GM23338 (cell line): ENCODE data around the gene LHX3. TPM values are rescaled to one million over a fixed set of nuclear protein-coding genes. Genes with fewer than 3 reads are reported as not detected.

Source experiments
- ATAC-seq: fragments of 200-7000 bp; cut with Tn5 transposase; 3 replicates; pipeline ENCODE4 v1.9.1; 2020
- DNase-seq: peaks from one replicate; pipeline ENCODE4 v3.0.0-alpha.2; 2015; ENCODE audit warnings: low spot score
- H2AFZ ChIP-seq: fragments of 200-600 bp; sonication (generic); 2 replicates; pipeline ENCODE4 v1.8.0; 2016; ENCODE audit warnings: antibody characterized with exemption, mild to moderate bottlenecking, moderate library complexity
- H3F3A ChIP-seq: fragments of 200-600 bp; sonication (generic); replicated peaks from 2 replicates; pipeline ENCODE4 v1.8.0; 2017; ENCODE audit warnings: antibody characterized with exemption, mixed run types, low read depth
- H3K27ac ChIP-seq: fragments of 200-600 bp; sonication (generic); 2 replicates; pipeline ENCODE4 v1.6.1; 2016; ENCODE audit warnings: low read depth
- H3K27me3 ChIP-seq: fragments of 200-600 bp; sonication (generic); 2 replicates; pipeline ENCODE4 v1.8.0; 2016; ENCODE audit warnings: mild to moderate bottlenecking, mixed run types, moderate library complexity; ENCODE audit not compliant: insufficient read depth
- H3K36me3 ChIP-seq: fragments of 200-600 bp; sonication (generic); 2 replicates; pipeline ENCODE4 v1.8.0; 2016; ENCODE audit warnings: mild to moderate bottlenecking; ENCODE audit not compliant: insufficient read depth
- H3K4me1 ChIP-seq: fragments of 200-600 bp; sonication (generic); 2 replicates; pipeline ENCODE4 v1.8.0; 2016; ENCODE audit warnings: mild to moderate bottlenecking, moderate library complexity; ENCODE audit not compliant: insufficient read depth
- H3K4me2 ChIP-seq: fragments of 200-600 bp; sonication (generic); 2 replicates; pipeline ENCODE4 v1.7.1; 2017; ENCODE audit warnings: mixed run types
- H3K4me3 ChIP-seq: fragments of 200-600 bp; sonication (generic); 2 replicates; pipeline ENCODE4 v1.6.1; 2016; ENCODE audit warnings: mixed run types
- H3K79me2 ChIP-seq: fragments of 200-600 bp; sonication (generic); replicated peaks from 2 replicates; pipeline ENCODE4 v1.8.0; 2017; ENCODE audit warnings: mild to moderate bottlenecking; ENCODE audit not compliant: insufficient read depth
- H3K9me2 ChIP-seq: fragments of 200-600 bp; sonication (generic); 2 replicates; pipeline ENCODE4 v1.8.0; 2017; ENCODE audit not compliant: insufficient read depth
- H4K20me1 ChIP-seq: fragments of 200-600 bp; sonication (generic); replicated peaks from 2 replicates; pipeline ENCODE4 v1.8.0; 2017; ENCODE audit warnings: mild to moderate bottlenecking; ENCODE audit not compliant: insufficient read depth
- H3K27ac Mint-ChIP-seq: 2 replicates; pipeline ENCODE4 v1.8.0; 2020; ENCODE audit warnings: inconsistent platforms, mild to moderate bottlenecking, moderate library complexity, mixed read lengths
- H3K27me3 Mint-ChIP-seq: 3 replicates; pipeline ENCODE4 v1.8.0; 2022; ENCODE audit warnings: low read depth, mild to moderate bottlenecking, moderate library complexity, mixed read lengths, inconsistent platforms; ENCODE audit not compliant: insufficient read depth, poor library complexity
- H3K36me3 Mint-ChIP-seq: 3 replicates; pipeline ENCODE4 v1.8.0; 2021; ENCODE audit warnings: low read depth, mild to moderate bottlenecking, inconsistent platforms, moderate library complexity, mixed read lengths
- H3K4me1 Mint-ChIP-seq: 3 replicates; pipeline ENCODE4 v1.8.0; 2020; ENCODE audit warnings: mild to moderate bottlenecking, inconsistent platforms, mixed read lengths
- H3K4me3 Mint-ChIP-seq: 3 replicates; pipeline ENCODE4 v1.8.0; 2021; ENCODE audit warnings: moderate library complexity, mild to moderate bottlenecking, inconsistent platforms, mixed read lengths
- H3K9me3 Mint-ChIP-seq: 3 replicates; pipeline ENCODE4 v1.8.0; 2020; ENCODE audit warnings: moderate library complexity, mild to moderate bottlenecking, inconsistent platforms, mixed read lengths
- CREB1 ChIP-seq: fragments of 250-450 bp; sonication (Bioruptor Pico); IDR thresholded peaks from 2 replicates; pipeline ENCODE4 v1.5.0; 2020; ENCODE audit warnings: low read depth, mild to moderate bottlenecking, moderate library complexity
- ETS1 ChIP-seq: IDR thresholded peaks from 2 replicates; pipeline ENCODE4 v1.6.1; 2016; ENCODE audit warnings: antibody characterized with exemption
- EZH2 ChIP-seq: fragments of 200-600 bp; sonication (generic); IDR thresholded peaks from one replicate; pipeline ENCODE4 v1.8.0; 2017; ENCODE audit warnings: antibody characterized with exemption, mild to moderate bottlenecking, low read depth; ENCODE audit not compliant: unreplicated experiment
- EZH2phosphoT487 ChIP-seq: fragments of 200-600 bp; sonication (generic); IDR thresholded peaks from one replicate; pipeline ENCODE4 v1.8.1; 2018; ENCODE audit warnings: antibody characterized with exemption; ENCODE audit not compliant: unreplicated experiment
- JUNB ChIP-seq: IDR thresholded peaks from one replicate; pipeline ENCODE4 v1.6.1; 2016; ENCODE audit warnings: antibody characterized with exemption; ENCODE audit not compliant: unreplicated experiment
- NANOG ChIP-seq: IDR thresholded peaks from 2 replicates; pipeline ENCODE4 v1.6.1; 2016; ENCODE audit warnings: antibody characterized with exemption, borderline replicate concordance
- POLR2AphosphoS5 ChIP-seq: IDR thresholded peaks from 2 replicates; pipeline ENCODE4 v1.6.1; 2016; ENCODE audit warnings: antibody characterized with exemption, low read depth
- REST ChIP-seq: IDR thresholded peaks from one replicate; pipeline ENCODE4 v1.6.1; 2018; ENCODE audit warnings: antibody characterized with exemption; ENCODE audit not compliant: unreplicated experiment
- STAT1 ChIP-seq: IDR thresholded peaks from one replicate; pipeline ENCODE4 v1.6.1; 2016; ENCODE audit warnings: antibody characterized with exemption; ENCODE audit not compliant: unreplicated experiment
- ZNF114 ChIP-seq: fragments of 250-450 bp; sonication (Bioruptor Pico); IDR thresholded peaks from 2 replicates; pipeline ENCODE4 v1.5.0; 2020; ENCODE audit warnings: mild to moderate bottlenecking, moderate library complexity
- ZNF331 ChIP-seq: fragments of 250-450 bp; sonication (Bioruptor Pico); IDR thresholded peaks from 2 replicates; pipeline ENCODE4 v1.5.0; 2020; ENCODE audit warnings: low read depth, mild to moderate bottlenecking, moderate library complexity
- polyA plus RNA-seq: library from polyadenylated mRNA; unstranded; fragments of >200 nt; fragmentation: Nextera tagmentation; extraction: Ambion mirVana; gene quantifications from 2 replicates; pipeline ENCODE4 v1.2.1, GENCODE V29; 2016
- total RNA-seq: library from RNA; depleted of rRNA; stranded (reverse); fragments of >200 nt; shearing (Covaris generic); gene quantifications from 2 replicates; pipeline ENCODE4 v1.2.3, GENCODE V29; 2014
- TF ChIP-seq, protein P1 (sequence below), 2 experiments: fragments of 200-600 bp in 1 of 2; sonication (generic) in 1 of 2; conservative IDR thresholded peaks; 2 replicates each; pipeline versions ENCODE4 v1.5.1 to v1.6.1; 2016 to 2017; ENCODE audit warnings: antibody characterized with exemption in 2 of 2, low read depth in 2 of 2, mild to moderate bottlenecking in 2 of 2, moderate library complexity in 1 of 2

Gene LHX3
- total and polyA plus RNA-seq, 2 experiments from 2014 or later, result 0.08 TPM; not detected in 1

GRCh38 chr9:136222166-136222905, 17.4 kb upstream of the LHX3 start (continued):
- no peak for TF ChIP-seq JUNB
- TF ChIP-seq POLR2AphosphoS5, result no peak
- no peak for TF ChIP-seq ETS1
- no peak for TF ChIP-seq ZNF331 (CRISPR knock-in tag)
- no peak for TF ChIP-seq STAT1
- no peak for TF ChIP-seq CREB1 (CRISPR knock-in tag)
- TF ChIP-seq EZH2, result no peak

DNA sequence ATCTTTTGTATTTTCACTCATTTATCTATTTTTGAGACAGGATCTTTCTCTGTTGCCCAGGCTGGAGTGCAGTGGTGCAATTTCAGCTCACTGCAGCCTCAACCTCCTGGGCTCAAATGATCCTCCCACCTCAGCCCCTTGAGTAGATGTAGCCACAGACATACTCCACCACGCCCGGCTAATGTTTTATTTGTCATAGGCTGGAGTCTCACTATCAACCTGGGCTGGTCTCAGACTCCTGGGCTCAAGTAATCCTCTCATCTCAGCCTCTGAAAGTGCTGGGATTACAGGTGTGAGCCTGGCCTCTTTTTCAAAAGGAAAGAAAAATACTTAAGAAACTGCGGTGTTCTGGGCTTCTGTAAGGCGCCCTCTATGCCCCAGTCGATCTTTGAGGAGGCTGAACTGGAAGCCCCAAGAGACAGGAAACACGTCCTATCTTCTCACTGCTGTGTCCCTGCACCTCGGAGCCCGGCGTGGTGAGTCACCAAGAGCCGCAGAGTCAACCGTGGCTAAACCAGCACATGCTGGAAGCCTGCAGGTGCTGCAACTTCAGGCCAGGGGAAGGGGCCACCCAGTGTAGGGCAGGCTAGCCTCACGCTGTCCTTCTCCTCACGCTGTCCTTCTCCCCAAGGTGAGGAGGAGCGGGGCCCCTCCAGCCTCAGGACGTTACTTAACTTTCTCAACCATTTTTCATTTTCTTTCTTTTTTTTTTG, 15.2 kb upstream of the LHX3 start:
- H3F3A ChIP-seq, result no peaks in the 10 kb centered on the region
- DNase-seq (no peak), ATAC-seq (no peak)
- H3K27ac Mint-ChIP-seq, result no peak overlapping the region
- H3K9me3 Mint-ChIP-seq, result no peaks in the 10 kb centered on the region
- H3K36me3 Mint-ChIP-seq, result peaks cover 40% of the 10 kb centered on the region
- H3K9me2 ChIP-seq, result no peaks in the 10 kb centered on the region
- no peak overlapping the region for H3K4me3 ChIP-seq
- H2AFZ ChIP-seq, result no peak overlapping the region
- H3K27ac ChIP-seq, result no peak overlapping the region; the same call in 1 of the 2 replicates
- H3K36me3 ChIP-seq, result 0 out of 2 replicates have a peak, but pooled peaks cover 2% of the 10 kb centered on the region
- peaks cover 4% of the 10 kb centered on the region for H4K20me1 ChIP-seq
- H3K79me2 ChIP-seq, result peaks cover 40% of the 10 kb centered on the region
- no peak overlapping the region for H3K4me2 ChIP-seq
- H3K4me3 Mint-ChIP-seq, result no peak overlapping the region
- H3K27me3 ChIP-seq, result no peaks in the 10 kb centered on the region
- H3K4me1 Mint-ChIP-seq, result peaks cover 2% of the 10 kb centered on the region
- peaks cover 2% of the 10 kb centered on the region for H3K27me3 Mint-ChIP-seq
- H3K4me1 ChIP-seq, result no peaks in the 10 kb centered on the region
- no peak for TF ChIP-seq EZH2
- no peak for TF ChIP-seq EZH2phosphoT487
- TF ChIP-seq REST, result no peak
- TF ChIP-seq, protein P1, sequence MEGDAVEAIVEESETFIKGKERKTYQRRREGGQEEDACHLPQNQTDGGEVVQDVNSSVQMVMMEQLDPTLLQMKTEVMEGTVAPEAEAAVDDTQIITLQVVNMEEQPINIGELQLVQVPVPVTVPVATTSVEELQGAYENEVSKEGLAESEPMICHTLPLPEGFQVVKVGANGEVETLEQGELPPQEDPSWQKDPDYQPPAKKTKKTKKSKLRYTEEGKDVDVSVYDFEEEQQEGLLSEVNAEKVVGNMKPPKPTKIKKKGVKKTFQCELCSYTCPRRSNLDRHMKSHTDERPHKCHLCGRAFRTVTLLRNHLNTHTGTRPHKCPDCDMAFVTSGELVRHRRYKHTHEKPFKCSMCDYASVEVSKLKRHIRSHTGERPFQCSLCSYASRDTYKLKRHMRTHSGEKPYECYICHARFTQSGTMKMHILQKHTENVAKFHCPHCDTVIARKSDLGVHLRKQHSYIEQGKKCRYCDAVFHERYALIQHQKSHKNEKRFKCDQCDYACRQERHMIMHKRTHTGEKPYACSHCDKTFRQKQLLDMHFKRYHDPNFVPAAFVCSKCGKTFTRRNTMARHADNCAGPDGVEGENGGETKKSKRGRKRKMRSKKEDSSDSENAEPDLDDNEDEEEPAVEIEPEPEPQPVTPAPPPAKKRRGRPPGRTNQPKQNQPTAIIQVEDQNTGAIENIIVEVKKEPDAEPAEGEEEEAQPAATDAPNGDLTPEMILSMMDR (conservative IDR thresholded peaks at IDR 0.05; ENCODE audit: low read depth in 2 of 2), result no peak
- no peak for TF ChIP-seq CREB1 (CRISPR knock-in tag)
- no peak for TF ChIP-seq ZNF114 (CRISPR knock-in tag)
- no peak for TF ChIP-seq JUNB
- no peak for TF ChIP-seq STAT1
- TF ChIP-seq NANOG, result no peak
- no peak for TF ChIP-seq ETS1
- TF ChIP-seq ZNF331 (CRISPR knock-in tag), result no peak
